ENCODE data around the gene RAB3C.
"Not testable (repeated sequence)": the region's sequence is repeated elsewhere in the genome, so short reads cannot be mapped to it uniquely, and the experiment has no call there.

The RAB3C gene

GRCh38 chr5:58708456-58708855 lies 125.6 kb downstream of the RAB3C start:
- Histone ChIP-seq H3K27me3 (replicated peaks; ENCODE audit: insufficient read depth, low read length) (no peaks in the 10 kb centered on the region), H3K4me1 (ENCODE audit: low read length) (no peaks in the 10 kb centered on the region), H4K20me1 (ENCODE audit: insufficient read depth, low read length) (no peaks in the 10 kb centered on the region), H3K4me3 (ENCODE audit: low read length) (no peak overlapping the region), H3K4me2 (ENCODE audit: low read depth, low read length) (no peak overlapping the region), H3F3A (ENCODE audit: insufficient read depth, low read length) (no peaks in the 10 kb centered on the region), H3K9me3 (replicated peaks; ENCODE audit: insufficient read depth, low read length) (no peaks in the 10 kb centered on the region), H3K9ac (ENCODE audit: low read length) (no peak overlapping the region), H3K27ac (ENCODE audit: low read length) (no peak overlapping the region), H2AFZ (ENCODE audit: low read length) (no peak overlapping the region), H3K36me3 (replicated peaks; ENCODE audit: insufficient read depth, low read length) (no peaks in the 10 kb centered on the region), H3K9me2 (replicated peaks; ENCODE audit: insufficient read depth, low read length) (no peaks in the 10 kb centered on the region), H3K79me2 (ENCODE audit: low read length) (no peaks in the 10 kb centered on the region)
- DNase-seq: no peak
- TF ChIP-seq CTCF (IDR thresholded peaks at IDR 0.05; ENCODE audit: low read length): no peak
- TF ChIP-seq EZH2 (optimal IDR thresholded peaks at IDR 0.05; ENCODE audit: low read depth, low read length): no peak
- no peak for TF ChIP-seq EZH2phosphoT487 (IDR thresholded peaks at IDR 0.05; ENCODE audit: low read length)

GRCh38 chr5:58710425-58710824 lies 127.5 kb downstream of the RAB3C start:
- not testable (repeated sequence) for H3K4me3 ChIP-seq (ENCODE audit: low read length); H3K27ac ChIP-seq (ENCODE audit: low read length); H3K27me3 ChIP-seq (replicated peaks; ENCODE audit: insufficient read depth, low read length); DNase-seq; H4K20me1 ChIP-seq (ENCODE audit: insufficient read depth, low read length); H3K4me2 ChIP-seq (ENCODE audit: low read depth, low read length); H3K36me3 ChIP-seq (replicated peaks; ENCODE audit: insufficient read depth, low read length); H3K79me2 ChIP-seq (ENCODE audit: low read length); H3K9ac ChIP-seq (ENCODE audit: low read length); H3F3A ChIP-seq (ENCODE audit: insufficient read depth, low read length); H3K9me2 ChIP-seq (replicated peaks; ENCODE audit: insufficient read depth, low read length); H2AFZ ChIP-seq (ENCODE audit: low read length); H3K9me3 ChIP-seq (replicated peaks; ENCODE audit: insufficient read depth, low read length); H3K4me1 ChIP-seq (ENCODE audit: low read length)

- DNase-seq: no peak
- no peaks in the 10 kb centered on the region for H3K36me3 ChIP-seq (replicated peaks; ENCODE audit: insufficient read depth, low read length)
- H3K4me3 ChIP-seq (ENCODE audit: low read length): no peak overlapping the region
- H3K9me3 ChIP-seq (replicated peaks; ENCODE audit: insufficient read depth, low read length): no peaks in the 10 kb centered on the region
- TF ChIP-seq EZH2 (optimal IDR thresholded peaks at IDR 0.05; ENCODE audit: low read depth, low read length) (no peak), CTCF (IDR thresholded peaks at IDR 0.05; ENCODE audit: low read length) (no peak), EZH2phosphoT487 (IDR thresholded peaks at IDR 0.05; ENCODE audit: low read length) (no peak)
- H3K4me1 ChIP-seq (ENCODE audit: low read length): no peaks in the 10 kb centered on the region
- H3K27ac ChIP-seq (ENCODE audit: low read length): no peak overlapping the region
- H3K9ac ChIP-seq (ENCODE audit: low read length): no peak overlapping the region
- H3K9me2 ChIP-seq (replicated peaks; ENCODE audit: insufficient read depth, low read length): no peaks in the 10 kb centered on the region
- no peaks in the 10 kb centered on the region for H4K20me1 ChIP-seq (ENCODE audit: insufficient read depth, low read length)
- H3F3A ChIP-seq (ENCODE audit: insufficient read depth, low read length): no peaks in the 10 kb centered on the region
- H3K4me2 ChIP-seq (ENCODE audit: low read depth, low read length): no peak overlapping the region
- no peaks in the 10 kb centered on the region for H3K79me2 ChIP-seq (ENCODE audit: low read length)
- no peaks in the 10 kb centered on the region for H3K27me3 ChIP-seq (replicated peaks; ENCODE audit: insufficient read depth, low read length)
- H2AFZ ChIP-seq (ENCODE audit: low read length): no peak overlapping the region
Observed at GRCh38 chr5:58710871-58711270, 128.0 kb downstream of the RAB3C start.

- no peaks in the 10 kb centered on the region for H3F3A ChIP-seq (ENCODE audit: insufficient read depth, low read length)
Observed at GRCh38 chr5:58711965-58712364, 129.1 kb downstream of the RAB3C start.

More at GRCh38 chr5:58711965-58712364, 129.1 kb downstream of the RAB3C start:
- Histone ChIP-seq H3K4me3 (ENCODE audit: low read length) (no peak overlapping the region), H3K4me2 (ENCODE audit: low read depth, low read length) (no peak overlapping the region), H3K27ac (ENCODE audit: low read length) (no peak overlapping the region), H3K79me2 (ENCODE audit: low read length) (no peaks in the 10 kb centered on the region), H3K4me1 (ENCODE audit: low read length) (no peaks in the 10 kb centered on the region), H3K9ac (ENCODE audit: low read length) (no peak overlapping the region), H3K36me3 (replicated peaks; ENCODE audit: insufficient read depth, low read length) (no peaks in the 10 kb centered on the region), H3K9me3 (replicated peaks; ENCODE audit: insufficient read depth, low read length) (no peaks in the 10 kb centered on the region), H4K20me1 (ENCODE audit: insufficient read depth, low read length) (no peaks in the 10 kb centered on the region), H3K27me3 (replicated peaks; ENCODE audit: insufficient read depth, low read length) (no peaks in the 10 kb centered on the region), H2AFZ (ENCODE audit: low read length) (no peak overlapping the region), H3K9me2 (replicated peaks; ENCODE audit: insufficient read depth, low read length) (no peaks in the 10 kb centered on the region)
- TF ChIP-seq EZH2 (optimal IDR thresholded peaks at IDR 0.05; ENCODE audit: low read depth, low read length) (no peak), CTCF (IDR thresholded peaks at IDR 0.05; ENCODE audit: low read length) (no peak), EZH2phosphoT487 (IDR thresholded peaks at IDR 0.05; ENCODE audit: low read length) (no peak)
- no peak for DNase-seq
